Measurements from ENCODE around the gene ATP6V1B1.

- TF ChIP-seq CTCF (conservative IDR thresholded peaks at IDR 0.05 in 1 of 2, IDR thresholded peaks at IDR 0.05 in 1 of 2; ENCODE audit: low read depth in 1 of 2, low read length in 2 of 2) (no peak), EZH2 (IDR thresholded peaks at IDR 0.05; ENCODE audit: low read length, missing control alignments) (no peak)
Observed at GRCh38 chr2:70904371-70905216, 31.1 kb upstream of the ATP6V1B1 start.

Data from fibroblast of lung (primary cell).